ENCODE measurements around the gene AFG3L2.

- TF ChIP-seq CTCF (IDR thresholded peaks at IDR 0.05) (no peak), EZH2 (IDR thresholded peaks at IDR 0.05) (no peak), EZH2phosphoT487 (IDR thresholded peaks at IDR 0.05) (no peak)
These were observed 83.2 kb downstream of the AFG3L2 start for GRCh38 chr18:12293831-12294230.

All from neural progenitor cell (in vitro differentiated cells).